Activated gamma-delta T cell treated with anti-CD3 and anti-CD28 coated beads, Interleukin-2, amount 50 U/mL, for 16 hours (primary cell): ENCODE results near the gene MKI67.
"Not testable (repeated sequence)": the region's sequence is repeated elsewhere in the genome, so short reads cannot be mapped to it uniquely, and the experiment has no call there.

ENCODE experiments used
- DNase-seq: peaks from one replicate; pipeline ENCODE4 v3.0.0-alpha.2; 2020; ENCODE audit warnings: low read depth

MKI67 gene

GRCh38 chr10:128147669-128148068 lies 21.4 kb upstream of the MKI67 start:
- DNase-seq: no peak

GRCh38 chr10:128147064-128147463 lies 20.8 kb upstream of the MKI67 start:
- no peak for DNase-seq

DNA sequence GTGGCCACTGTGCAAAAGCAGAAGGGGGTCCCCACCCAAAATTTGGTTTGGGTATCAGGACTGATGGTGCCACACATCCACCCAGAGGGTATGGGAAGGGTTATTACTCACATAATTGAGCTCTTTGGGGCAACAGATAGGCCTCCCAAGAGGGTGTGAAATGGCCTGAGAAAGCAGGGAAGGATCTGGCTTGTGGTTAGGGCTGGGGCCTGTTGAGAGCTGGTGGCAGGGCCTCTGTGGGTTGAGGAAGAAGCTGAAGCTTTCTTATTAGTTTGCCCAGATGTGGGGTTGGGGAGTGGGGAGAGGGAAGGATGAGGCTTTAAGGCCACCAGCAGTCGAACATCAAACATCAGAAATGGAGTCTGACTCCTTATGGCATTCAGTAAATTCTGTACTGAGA lies 18.3 kb upstream of the MKI67 start:
- DNase-seq: no peak

DNA sequence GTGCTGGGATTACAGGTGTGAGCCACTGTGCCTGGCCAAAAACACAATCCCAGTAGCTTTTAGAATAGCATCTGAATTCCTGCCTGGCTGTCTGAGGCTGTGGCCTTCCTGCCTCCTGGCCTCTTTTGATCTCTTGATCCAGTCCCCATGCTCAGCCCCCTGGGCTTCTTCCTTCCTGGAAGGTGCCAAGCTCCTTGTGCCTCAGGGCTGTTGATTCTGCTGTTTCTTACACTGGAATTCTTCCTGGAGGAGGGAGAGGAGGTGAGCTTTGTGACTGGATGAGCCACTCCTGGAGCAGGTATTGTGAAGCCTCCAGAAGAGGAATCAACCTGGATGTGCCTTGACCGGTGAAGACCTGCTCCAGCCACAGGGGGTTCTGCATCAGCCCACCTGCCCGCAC lies 17.3 kb upstream of the MKI67 start:
- no peak for DNase-seq

- DNase-seq: no peak
Measured at GRCh38 chr10:128140425-128140824, 14.2 kb upstream of the MKI67 start.

- DNase-seq: not testable (repeated sequence)
Measured at GRCh38 chr10:128138429-128138828, 12.2 kb upstream of the MKI67 start.

- no peak for DNase-seq
Measured at GRCh38 chr10:128137877-128138276, 11.7 kb upstream of the MKI67 start.

- no peak for DNase-seq
Measured at GRCh38 chr10:128130051-128130450, 3.8 kb upstream of the MKI67 start.

- no peak for DNase-seq
Measured at GRCh38 chr10:128128582-128128981, 2.4 kb upstream of the MKI67 start.

DNA sequence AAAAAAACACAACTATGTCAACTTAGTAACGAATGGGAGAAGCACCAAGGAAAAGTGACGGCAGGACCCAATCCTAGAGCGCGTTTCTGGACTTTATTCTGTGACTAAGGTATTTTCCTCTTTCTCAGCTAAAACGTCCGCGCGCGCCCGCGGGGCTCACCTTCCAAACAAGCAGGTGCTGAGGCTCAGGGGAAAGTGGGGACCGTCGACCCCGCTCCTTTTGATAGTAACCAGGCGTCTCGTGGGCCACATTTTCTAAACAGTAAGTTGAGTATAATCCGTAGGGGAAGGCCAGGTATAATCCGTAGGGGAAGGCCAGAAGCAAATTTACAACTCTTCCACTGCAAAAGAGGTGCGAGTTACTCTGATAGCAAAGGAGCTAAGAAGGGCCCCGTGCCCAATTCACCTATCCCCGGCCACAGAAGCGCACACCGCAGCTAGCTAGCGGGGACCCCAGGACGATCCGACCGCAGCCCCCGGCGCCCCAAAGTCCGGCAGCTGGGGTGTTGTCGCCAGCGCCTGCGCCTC lies 743 bp downstream of the MKI67 start:
- no peak for DNase-seq

DNA sequence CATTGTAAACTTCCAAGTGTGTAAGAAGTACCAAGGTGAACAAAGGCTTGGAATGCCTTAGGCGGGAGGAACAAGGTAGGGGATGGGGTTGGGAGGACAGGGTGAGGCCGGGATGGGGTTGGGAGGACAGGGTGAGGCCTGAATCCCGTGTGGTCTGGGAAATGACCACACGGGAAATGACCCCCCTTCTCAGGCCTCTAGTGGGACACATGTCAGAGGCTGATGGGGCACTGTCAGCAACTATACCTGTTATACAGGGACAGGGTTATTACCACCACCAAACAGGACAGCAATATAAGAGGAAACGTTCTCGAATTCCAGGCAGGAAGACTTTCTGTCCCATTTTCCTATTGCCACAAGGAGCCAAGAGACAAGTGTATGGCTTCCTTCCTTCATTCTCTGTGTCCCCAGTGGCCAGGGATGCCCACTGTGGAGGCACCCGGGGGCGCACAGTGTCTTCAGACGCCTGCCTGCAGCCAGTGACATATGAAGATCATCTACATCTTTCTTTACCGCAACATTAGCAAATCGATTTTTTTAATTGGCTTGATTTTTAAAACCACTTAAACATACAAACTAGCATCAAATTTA lies 1.3 kb downstream of the MKI67 start:
- DNase-seq: no peak

DNA sequence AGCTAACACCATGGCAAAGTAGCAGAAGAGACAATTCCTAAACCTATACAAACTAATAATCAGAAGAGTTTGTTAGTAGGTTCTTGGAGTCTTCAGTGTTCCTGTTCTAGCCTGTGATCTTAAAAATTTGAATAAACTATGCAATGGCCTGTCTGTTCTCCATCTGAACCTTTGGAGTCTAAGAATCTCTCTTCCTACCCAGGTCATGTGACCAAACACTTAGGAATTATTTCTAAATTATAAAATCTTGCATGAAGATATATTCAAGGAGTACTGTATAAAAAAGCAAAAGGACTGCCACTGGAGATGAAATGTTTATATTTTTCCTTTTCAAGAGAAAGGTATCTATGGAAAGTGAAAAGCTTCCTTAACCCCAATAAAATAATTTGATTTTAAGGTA lies 2.4 kb downstream of the MKI67 start:
- DNase-seq: no peak

DNA sequence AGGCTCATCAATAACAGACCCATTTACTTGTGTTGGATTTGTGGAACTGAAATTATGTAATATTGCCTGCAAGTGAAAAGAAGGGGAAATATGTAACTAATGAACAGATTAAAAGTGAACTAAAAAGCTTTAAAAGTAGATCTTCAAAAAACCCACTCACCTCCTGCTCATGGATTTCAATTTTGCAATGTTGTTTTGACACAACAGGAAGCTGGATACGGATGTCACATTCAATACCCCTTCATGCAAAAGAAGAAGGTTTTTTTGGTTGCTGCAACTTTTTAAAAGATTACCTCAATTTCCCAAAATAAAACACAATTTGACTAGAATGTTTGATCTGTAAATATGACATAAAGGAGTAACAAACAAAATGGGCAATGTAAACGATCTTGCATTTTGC lies 3.3 kb downstream of the MKI67 start:
- DNase-seq: no peak

GRCh38 chr10:128121750-128122412 lies 4.3 kb downstream of the MKI67 start:
- no peak for DNase-seq

GRCh38 chr10:128116851-128117615 lies 9.2 kb downstream of the MKI67 start:
- no peak for DNase-seq

DNA sequence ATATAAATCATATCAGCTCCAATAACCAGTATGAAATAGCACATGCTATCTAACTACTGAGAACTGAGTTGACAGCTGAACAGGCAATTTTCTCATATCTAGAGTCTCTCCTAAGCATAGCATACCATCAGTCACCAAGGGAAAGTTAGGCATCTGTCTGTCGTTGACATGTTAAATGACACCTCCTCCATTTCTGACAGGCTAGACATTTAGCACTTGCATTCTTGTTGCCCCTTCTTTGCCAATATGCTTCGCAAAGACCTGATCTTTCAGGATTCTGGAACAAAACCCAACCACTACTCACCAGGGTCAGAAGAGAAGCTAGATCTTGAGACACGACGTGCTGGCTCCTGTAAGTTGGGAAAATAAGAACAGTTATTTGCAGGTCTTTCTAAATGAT lies 10.0 kb downstream of the MKI67 start:
- DNase-seq: no peak

- no peak for DNase-seq
Measured at GRCh38 chr10:128115356-128115755, 10.9 kb downstream of the MKI67 start.

DNA sequence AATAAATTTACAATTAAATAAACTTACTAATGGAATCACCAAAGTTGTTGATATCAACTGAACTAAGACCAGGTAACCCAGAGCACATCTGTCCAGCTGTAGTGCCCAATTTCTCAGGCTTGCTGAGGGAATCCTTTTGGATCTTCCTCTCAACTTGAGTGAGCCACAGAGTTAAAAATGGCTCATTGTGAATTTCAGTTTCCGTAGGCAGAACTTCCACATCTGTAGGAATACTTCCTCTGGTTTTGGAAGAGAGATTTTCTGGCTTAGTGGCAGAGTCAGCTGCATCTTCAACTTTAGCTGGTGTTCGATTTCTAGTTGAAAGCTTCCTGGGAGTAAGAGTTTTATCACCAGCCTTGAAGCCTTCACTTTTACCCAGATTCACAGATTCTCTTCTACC lies 11.3 kb downstream of the MKI67 start:
- no peak for DNase-seq

- DNase-seq: no peak
Measured at GRCh38 chr10:128113026-128113425, 13.2 kb downstream of the MKI67 start.

GRCh38 chr10:128111696-128112095 lies 14.5 kb downstream of the MKI67 start:
- DNase-seq: no peak

- no peak for DNase-seq
Measured at GRCh38 chr10:128110339-128110738, 15.9 kb downstream of the MKI67 start.

DNA sequence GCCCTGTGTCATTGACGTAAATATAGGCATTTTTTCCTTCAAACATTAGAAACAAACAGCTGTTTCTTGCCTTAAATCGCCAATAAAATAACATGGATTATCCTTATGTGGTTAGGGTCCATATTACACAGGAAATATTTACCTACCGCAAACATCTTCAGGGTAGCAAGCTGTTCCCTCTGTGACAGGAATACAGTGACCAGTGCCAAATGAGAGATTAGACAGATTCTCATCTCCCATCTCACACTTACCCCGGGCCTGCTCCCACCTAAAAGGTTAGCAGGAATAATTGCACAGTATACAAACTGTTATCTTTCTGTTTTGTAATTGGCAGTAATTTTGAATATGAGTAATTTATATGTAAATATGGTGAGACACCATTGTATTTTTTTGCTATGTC lies 16.5 kb downstream of the MKI67 start:
- no peak for DNase-seq

DNA sequence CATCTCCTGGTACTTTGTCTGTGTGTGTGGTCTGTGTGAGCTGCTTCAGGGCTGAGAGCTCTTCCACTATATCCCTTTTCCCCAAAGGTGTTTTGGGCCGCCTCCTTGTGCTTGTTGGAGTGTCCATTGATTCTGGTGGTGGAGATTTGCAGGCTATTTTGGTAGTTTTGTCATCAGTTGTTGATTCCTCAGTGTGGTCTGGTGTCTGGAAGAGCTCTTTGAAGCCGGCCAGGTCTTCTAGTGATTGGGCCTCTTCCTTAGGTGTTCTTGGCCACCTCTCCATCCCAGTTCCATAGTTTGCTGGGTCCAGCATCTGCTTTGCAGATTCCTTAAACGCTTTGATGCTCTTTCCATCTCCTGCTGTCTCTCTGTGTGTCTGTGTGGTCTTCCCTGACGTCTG lies 20.8 kb downstream of the MKI67 start:
- DNase-seq: no peak
